ENCODE data around the gene NEXMIF. TPM values are rescaled to one million over a fixed set of nuclear protein-coding genes. Genes with fewer than 3 reads are reported as not detected.
"Not testable (repeated sequence)": the region's sequence is repeated elsewhere in the genome, so short reads cannot be mapped to it uniquely, and the experiment has no call there.

The NEXMIF gene
- under 1 TPM; 0.33 to 0.37 TPM for total RNA-seq

- H3K4me1 Mint-ChIP-seq, result peaks cover 6% of the 10 kb centered on the region
- ATAC-seq (peak; percentile 82), DNase-seq (peak; percentile 60)
- H3K36me3 Mint-ChIP-seq (ENCODE audit: low read depth), result no peaks in the 10 kb centered on the region
- ChIA-PET CTCF (no interaction called here), POLR2A (no interaction called here)
- H3K9me3 Mint-ChIP-seq (ENCODE audit: low read depth), result no peaks in the 10 kb centered on the region
- H3K4me3 Mint-ChIP-seq, result peak within 1 kb of the TSS; percentile 70
- intact Hi-C loops (cut with DNase I, micrococcal nuclease), result loop anchor here in 1 of 2 experiments (1.0 to 10.0 kb wide), 3 partner anchors 231 to 349 kb away; partner anchors contain the start of genes ABCB7, RLIM and UPRT
- H3K27me3 Mint-ChIP-seq, result peaks cover 15% of the 10 kb centered on the region
- peak within 1 kb of the TSS; percentile 40 for H3K27ac Mint-ChIP-seq
Measured at GRCh38 chrX:74925225-74926088, at the start of gene NEXMIF. Gene NEXMIF (minus strand): TSS chrX:74925452.

GRCh38 chrX:74961962-74962361 is 36.7 kb upstream of the NEXMIF start:
- CTCF ChIA-PET; H3K4me3 Mint-ChIP-seq; H3K4me1 Mint-ChIP-seq; H3K27ac Mint-ChIP-seq; H3K9me3 Mint-ChIP-seq (ENCODE audit: low read depth); intact Hi-C loops (cut with DNase I, micrococcal nuclease); POLR2A ChIA-PET; H3K36me3 Mint-ChIP-seq (ENCODE audit: low read depth); H3K27me3 Mint-ChIP-seq; DNase-seq; ATAC-seq: not testable (repeated sequence)

GRCh38 chrX:74949717-74950116 is 24.5 kb upstream of the NEXMIF start:
- no peaks in the 10 kb centered on the region for H3K36me3 Mint-ChIP-seq (ENCODE audit: low read depth)
- ChIA-PET POLR2A (no interaction called here), CTCF (no interaction called here)
- no peaks in the 10 kb centered on the region for H3K9me3 Mint-ChIP-seq (ENCODE audit: low read depth)
- H3K4me1 Mint-ChIP-seq, result no peaks in the 10 kb centered on the region
- DNase-seq, result no peak
- intact Hi-C loops (cut with DNase I, micrococcal nuclease), result no loop called here
- H3K4me3 Mint-ChIP-seq, result no peak overlapping the region
- H3K27ac Mint-ChIP-seq, result no peak overlapping the region
- no peak for ATAC-seq
- H3K27me3 Mint-ChIP-seq, result peaks cover 6% of the 10 kb centered on the region

- ChIA-PET POLR2A (no interaction called here), CTCF (no interaction called here)
- H3K4me1 Mint-ChIP-seq, result peaks cover 10% of the 10 kb centered on the region
- no peak overlapping the region for H3K4me3 Mint-ChIP-seq
- H3K27me3 Mint-ChIP-seq, result no peaks in the 10 kb centered on the region
- intact Hi-C loops (cut with DNase I, micrococcal nuclease), result no loop called here
- ATAC-seq (no peak), DNase-seq (no peak)
- peaks cover 1% of the 10 kb centered on the region for H3K9me3 Mint-ChIP-seq (ENCODE audit: low read depth)
- no peaks in the 10 kb centered on the region for H3K36me3 Mint-ChIP-seq (ENCODE audit: low read depth)
- no peak overlapping the region for H3K27ac Mint-ChIP-seq
Measured at GRCh38 chrX:74940414-74940813, 15.2 kb upstream of the NEXMIF start.

GRCh38 chrX:74931214-74931613 is 6.0 kb upstream of the NEXMIF start:
- no peaks in the 10 kb centered on the region for H3K4me1 Mint-ChIP-seq
- ChIA-PET CTCF (interaction anchor here (0.7 kb wide), 2 partner anchors 267 to 637 kb away, joined by 3 to 4 read pairs; no protein-coding TSS in a partner anchor), POLR2A (no interaction called here)
- H3K4me3 Mint-ChIP-seq, result no peak overlapping the region
- no peaks in the 10 kb centered on the region for H3K27me3 Mint-ChIP-seq
- intact Hi-C loops (cut with DNase I, micrococcal nuclease), result no loop called here
- ATAC-seq (peak; percentile 16), DNase-seq (no peak)
- H3K36me3 Mint-ChIP-seq (ENCODE audit: low read depth), result no peaks in the 10 kb centered on the region
- no peak overlapping the region for H3K27ac Mint-ChIP-seq
- H3K9me3 Mint-ChIP-seq (ENCODE audit: low read depth), result no peaks in the 10 kb centered on the region

GRCh38 chrX:74924449-74925224 is 615 bp downstream of the NEXMIF start:
- ChIA-PET POLR2A (interaction anchor here (0.6 kb wide), 1 partner anchor 129 kb away, joined by 3 read pairs; no protein-coding TSS in a partner anchor), CTCF (no interaction called here)
- intact Hi-C loops (cut with DNase I, micrococcal nuclease), result loop anchor here in 1 of 2 experiments (1.0 to 10.0 kb wide), 3 partner anchors 232 to 350 kb away; partner anchors contain the start of genes ABCB7, RLIM and UPRT
- Mint-ChIP-seq H3K4me1 (peaks cover 6% of the 10 kb centered on the region), H3K27me3 (peaks cover 15% of the 10 kb centered on the region), H3K9me3 (ENCODE audit: low read depth) (no peaks in the 10 kb centered on the region), H3K36me3 (ENCODE audit: low read depth) (no peaks in the 10 kb centered on the region), H3K4me3 (peak overlapping the region; percentile 70), H3K27ac (peak overlapping the region; percentile 40)
- peak; percentile 72 for ATAC-seq
- DNase-seq, result peak; percentile 60

GRCh38 chrX:74923942-74924448 is 1.3 kb downstream of the NEXMIF start:
- ATAC-seq (peak; percentile 11), DNase-seq (peak; percentile 35)
- H3K36me3 Mint-ChIP-seq (ENCODE audit: low read depth), result no peaks in the 10 kb centered on the region
- peaks cover 6% of the 10 kb centered on the region for H3K4me1 Mint-ChIP-seq
- H3K27me3 Mint-ChIP-seq, result peaks cover 15% of the 10 kb centered on the region
- no peaks in the 10 kb centered on the region for H3K9me3 Mint-ChIP-seq (ENCODE audit: low read depth)
- intact Hi-C loops (cut with DNase I, micrococcal nuclease), result loop anchor here in 1 of 2 experiments (10.0 kb wide), 2 partner anchors 309 to 351 kb away; partner anchors contain the start of genes RLIM and UPRT
- H3K27ac Mint-ChIP-seq, result peak overlapping the region; percentile 31
- ChIA-PET CTCF (no interaction called here), POLR2A (no interaction called here)
- H3K4me3 Mint-ChIP-seq, result peak overlapping the region; percentile 70

- ChIA-PET CTCF (no interaction called here), POLR2A (no interaction called here)
- Mint-ChIP-seq H3K4me1 (peaks cover 6% of the 10 kb centered on the region), H3K9me3 (ENCODE audit: low read depth) (no peaks in the 10 kb centered on the region), H3K27me3 (peaks cover 15% of the 10 kb centered on the region), H3K4me3 (peak overlapping the region; percentile 70), H3K27ac (no peak overlapping the region), H3K36me3 (ENCODE audit: low read depth) (no peaks in the 10 kb centered on the region)
- no peak for DNase-seq
- intact Hi-C loops (cut with DNase I, micrococcal nuclease), result loop anchor here in 1 of 2 experiments (10.0 kb wide), 2 partner anchors 308 to 352 kb away; partner anchors contain the start of genes RLIM and UPRT
- ATAC-seq, result no peak
Measured at GRCh38 chrX:74922922-74923543, 2.2 kb downstream of the NEXMIF start.

- Mint-ChIP-seq H3K27ac (no peak overlapping the region), H3K36me3 (ENCODE audit: low read depth) (no peaks in the 10 kb centered on the region), H3K4me3 (no peak overlapping the region), H3K4me1 (no peaks in the 10 kb centered on the region), H3K9me3 (ENCODE audit: low read depth) (no peaks in the 10 kb centered on the region), H3K27me3 (no peaks in the 10 kb centered on the region)
- CTCF ChIA-PET, result no interaction called here
- intact Hi-C loops (cut with DNase I, micrococcal nuclease), result no loop called here
- DNase-seq (no peak), ATAC-seq (no peak)
- POLR2A ChIA-PET, result no interaction called here
Measured at GRCh38 chrX:74911494-74911893, 13.8 kb downstream of the NEXMIF start.

- Mint-ChIP-seq H3K4me1 (no peaks in the 10 kb centered on the region), H3K27ac (no peak overlapping the region), H3K36me3 (ENCODE audit: low read depth) (no peaks in the 10 kb centered on the region), H3K4me3 (no peak overlapping the region), H3K9me3 (ENCODE audit: low read depth) (no peaks in the 10 kb centered on the region), H3K27me3 (no peaks in the 10 kb centered on the region)
- intact Hi-C loops (cut with DNase I, micrococcal nuclease), result no loop called here
- ChIA-PET POLR2A (no interaction called here), CTCF (no interaction called here)
- ATAC-seq, result no peak
- DNase-seq, result no peak
Measured at GRCh38 chrX:74906417-74906816, 18.8 kb downstream of the NEXMIF start.

- Mint-ChIP-seq H3K4me3 (no peak overlapping the region), H3K36me3 (ENCODE audit: low read depth) (no peaks in the 10 kb centered on the region), H3K9me3 (ENCODE audit: low read depth) (no peaks in the 10 kb centered on the region), H3K27ac (no peak overlapping the region), H3K27me3 (peaks cover 2% of the 10 kb centered on the region), H3K4me1 (no peaks in the 10 kb centered on the region)
- ATAC-seq, result no peak
- ChIA-PET POLR2A (no interaction called here), CTCF (no interaction called here)
- DNase-seq, result no peak
- intact Hi-C loops (cut with DNase I, micrococcal nuclease), result no loop called here
Measured at GRCh38 chrX:74902806-74903205, 22.4 kb downstream of the NEXMIF start.
